Endodermal cell (in vitro differentiated cells): ENCODE measurements around the gene SCT. TPM values are rescaled to one million over a fixed set of nuclear protein-coding genes. Genes with fewer than 3 reads are reported as not detected.

Experiments used
- DNase-seq: peaks from one replicate; pipeline ENCODE4 v3.0.0-alpha.2; 2017
- H3K27ac ChIP-seq: 2 replicates; pipeline ENCODE4 v1.5.1; 2013; ENCODE audit warnings: mild to moderate bottlenecking, low read depth, low read length, moderate library complexity
- H3K27me3 ChIP-seq: 2 replicates; pipeline ENCODE4 v1.6.1; 2013; ENCODE audit warnings: mild to moderate bottlenecking, low read length, moderate library complexity; ENCODE audit not compliant: insufficient read depth, control insufficient read depth, poor library complexity, severe bottlenecking
- H3K36me3 ChIP-seq: 2 replicates; pipeline ENCODE4 v1.7.0; 2013; ENCODE audit warnings: mild to moderate bottlenecking, low read length, moderate library complexity; ENCODE audit not compliant: control insufficient read depth, insufficient read depth
- H3K4me1 ChIP-seq: one replicate; pipeline ENCODE4 v1.7.0; 2013; ENCODE audit warnings: low read length; ENCODE audit not compliant: control insufficient read depth, insufficient read depth
- H3K4me3 ChIP-seq: 2 replicates; pipeline ENCODE4 v1.5.1; 2013; ENCODE audit warnings: mild to moderate bottlenecking, low read length, moderate library complexity
- H3K9ac ChIP-seq: 2 replicates; pipeline ENCODE4 v1.6.1; 2013; ENCODE audit warnings: mild to moderate bottlenecking, low read length, moderate library complexity; ENCODE audit not compliant: poor library complexity, severe bottlenecking; ENCODE audit errors: extremely low read depth
- H3K9me3 ChIP-seq: 2 replicates; pipeline ENCODE4 v1.6.1; 2013; ENCODE audit warnings: mild to moderate bottlenecking, low read length, moderate library complexity; ENCODE audit not compliant: control insufficient read depth
- H3K27ac Mint-ChIP-seq: 2 replicates; pipeline ENCODE4 v1.8.0; 2020; ENCODE audit warnings: mixed read lengths
- H3K27me3 Mint-ChIP-seq: 2 replicates; pipeline ENCODE4 v1.8.0; 2021; ENCODE audit warnings: mild to moderate bottlenecking, mixed read lengths; ENCODE audit not compliant: insufficient read depth
- H3K36me3 Mint-ChIP-seq: 2 replicates; pipeline ENCODE4 v1.8.0; 2020; ENCODE audit warnings: low read depth, mixed read lengths
- H3K4me1 Mint-ChIP-seq: 2 replicates; pipeline ENCODE4 v1.8.0; 2020; ENCODE audit warnings: mixed read lengths
- H3K4me3 Mint-ChIP-seq: 2 replicates; pipeline ENCODE4 v1.8.0; 2020; ENCODE audit warnings: mild to moderate bottlenecking, moderate library complexity, mixed read lengths
- H3K9me3 Mint-ChIP-seq: 2 replicates; pipeline ENCODE4 v1.8.0; 2020; ENCODE audit warnings: mild to moderate bottlenecking, mixed read lengths
- CTCF ChIP-seq: fragments of 200-600 bp; sonication (generic); conservative IDR thresholded peaks from 2 replicates; pipeline ENCODE4 v1.5.0; 2021; ENCODE audit warnings: antibody characterized with exemption, mild to moderate bottlenecking
- WGBS, 2 experiments: methylation state at CpG; one replicate each; pipeline versions ENCODE4 v1.1.5 to v1.1.7; 2013; ENCODE audit warnings: missing lambda C conversion rate in 2 of 2, mixed read lengths in 1 of 2; ENCODE audit not compliant: insufficient coverage in 1 of 2, insufficient read length in 1 of 2; 5-methylcytosine and 5-hydroxymethylcytosine counted together
- total RNA-seq, 2 donors: library from RNA; stranded (reverse); fragmentation: NEBNext Ultra II Directional in 1 of 2; extraction: Animal tissue kit (Norgen Biotek cat#: 25700) in 1 of 2; gene quantifications; 2 replicates in 1 of 2; 3 replicates in 1 of 2; pipeline ENCODE4 v1.2.1, GENCODE V29; 2021

The SCT gene
- total RNA-seq, 2 donors from 2014 or later, result 3.9 to 6.1 TPM

GRCh38 chr11:614623-615503 is 12.1 kb downstream of the SCT start:
- no peak for DNase-seq
- Mint-ChIP-seq H3K36me3 (peaks cover 11% of the 10 kb centered on the region), H3K4me3 (peak overlapping the region; percentile 69), H3K27ac (peak overlapping the region; percentile 95), H3K9me3 (no peaks in the 10 kb centered on the region), H3K27me3 (no peaks in the 10 kb centered on the region), H3K4me1 (no peaks in the 10 kb centered on the region)
- peak overlapping the region; percentile 66 for H3K9ac ChIP-seq
- H3K27ac ChIP-seq, result no peak overlapping the region
- H3K9me3 ChIP-seq, result no peaks in the 10 kb centered on the region
- no peaks in the 10 kb centered on the region for H3K4me1 ChIP-seq
- H3K36me3 ChIP-seq, result peaks cover 31% of the 10 kb centered on the region
- H3K4me3 ChIP-seq, result peak overlapping the region; percentile 80
- WGBS, 2 experiments, result 89 to 93% methylated on average over 32 to 68 of the region's 68 CpGs
- TF ChIP-seq CTCF, result no peak
- no peaks in the 10 kb centered on the region for H3K27me3 ChIP-seq

- H3K36me3 ChIP-seq, result peaks cover 31% of the 10 kb centered on the region
- Mint-ChIP-seq H3K4me1 (no peaks in the 10 kb centered on the region), H3K4me3 (peak overlapping the region; percentile 42), H3K27me3 (no peaks in the 10 kb centered on the region), H3K27ac (peak overlapping the region; percentile 74), H3K9me3 (no peaks in the 10 kb centered on the region), H3K36me3 (peaks cover 13% of the 10 kb centered on the region)
- no peak overlapping the region for H3K4me3 ChIP-seq
- WGBS, 2 experiments, result 81 to 87% methylated on average over 7 to 14 of the region's 14 CpGs
- H3K27me3 ChIP-seq, result no peaks in the 10 kb centered on the region
- H3K9me3 ChIP-seq, result no peaks in the 10 kb centered on the region
- H3K27ac ChIP-seq, result no peak overlapping the region
- no peak for TF ChIP-seq CTCF
- no peak for DNase-seq
- no peaks in the 10 kb centered on the region for H3K4me1 ChIP-seq
- no peak overlapping the region for H3K9ac ChIP-seq
Observed at GRCh38 chr11:614021-614622, 12.9 kb downstream of the SCT start.

GRCh38 chr11:613369-613968 is 13.5 kb downstream of the SCT start:
- no peaks in the 10 kb centered on the region for H3K9me3 Mint-ChIP-seq
- 42 to 51% methylated on average over 14 to 31 of the region's 36 CpGs for WGBS, 2 experiments
- Histone ChIP-seq H3K36me3 (peaks cover 35% of the 10 kb centered on the region), H3K27me3 (no peaks in the 10 kb centered on the region), H3K9ac (no peak overlapping the region), H3K9me3 (no peaks in the 10 kb centered on the region), H3K4me1 (no peaks in the 10 kb centered on the region), H3K4me3 (no peak overlapping the region), H3K27ac (no peak overlapping the region)
- peaks cover 16% of the 10 kb centered on the region for H3K36me3 Mint-ChIP-seq
- TF ChIP-seq CTCF, result no peak
- no peaks in the 10 kb centered on the region for H3K27me3 Mint-ChIP-seq
- H3K4me3 Mint-ChIP-seq, result no peak overlapping the region
- DNase-seq, result peak; percentile 96
- H3K27ac Mint-ChIP-seq, result peak overlapping the region; percentile 79
- H3K4me1 Mint-ChIP-seq, result no peaks in the 10 kb centered on the region
